ENCODE data around the gene EAF1.
A peak's percentile ranks its signal among the peaks of the same experiment; 100 is the strongest.
"Not testable (repeated sequence)": the region's sequence is repeated elsewhere in the genome, so short reads cannot be mapped to it uniquely, and the experiment has no call there.

EAF1 gene

DNA sequence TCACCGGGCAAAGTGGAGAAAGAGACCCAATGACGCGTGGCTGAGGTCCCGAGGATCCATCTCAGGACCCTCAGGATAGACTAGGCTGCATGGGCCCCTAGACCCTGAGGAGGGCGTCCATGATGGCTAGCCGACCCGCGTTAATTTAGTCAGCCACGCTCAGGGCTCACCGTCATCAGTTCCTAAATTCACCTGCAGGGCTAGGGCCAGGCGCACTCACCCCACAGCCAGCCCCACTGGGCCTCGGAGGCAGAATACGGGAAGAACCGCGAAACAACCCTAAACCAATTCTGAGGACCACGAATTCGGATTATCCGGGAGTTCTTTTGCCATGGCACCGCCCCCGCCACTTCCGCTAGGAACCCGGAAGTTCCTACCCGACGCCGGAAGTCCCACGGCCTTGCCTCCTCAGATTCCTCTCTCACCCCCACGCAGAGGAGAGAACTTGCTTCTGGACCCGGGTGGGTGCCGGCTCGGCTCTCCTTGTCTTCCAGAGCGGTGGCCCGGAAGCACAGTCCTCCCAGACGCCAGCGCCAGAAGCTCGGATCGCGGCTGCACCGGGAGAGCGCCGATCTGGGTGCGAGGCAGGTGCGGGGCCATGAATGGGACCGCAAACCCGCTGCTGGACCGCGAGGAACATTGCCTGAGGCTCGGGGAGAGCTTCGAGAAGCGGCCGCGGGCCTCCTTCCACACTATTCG lies at the start of gene EAF1, which contains the start of gene METTL6:
TSS of gene EAF1 (plus strand) at position 417 of the 699 bp plus-strand sequence. CDS start at position 599, 182 bp downstream.
TSS of gene METTL6 (minus strand) at position 363 of the 699 bp plus-strand sequence. CDS start 1,033 bp downstream, outside the sequence.
- DNase-seq, result peak; percentile 80

DNA sequence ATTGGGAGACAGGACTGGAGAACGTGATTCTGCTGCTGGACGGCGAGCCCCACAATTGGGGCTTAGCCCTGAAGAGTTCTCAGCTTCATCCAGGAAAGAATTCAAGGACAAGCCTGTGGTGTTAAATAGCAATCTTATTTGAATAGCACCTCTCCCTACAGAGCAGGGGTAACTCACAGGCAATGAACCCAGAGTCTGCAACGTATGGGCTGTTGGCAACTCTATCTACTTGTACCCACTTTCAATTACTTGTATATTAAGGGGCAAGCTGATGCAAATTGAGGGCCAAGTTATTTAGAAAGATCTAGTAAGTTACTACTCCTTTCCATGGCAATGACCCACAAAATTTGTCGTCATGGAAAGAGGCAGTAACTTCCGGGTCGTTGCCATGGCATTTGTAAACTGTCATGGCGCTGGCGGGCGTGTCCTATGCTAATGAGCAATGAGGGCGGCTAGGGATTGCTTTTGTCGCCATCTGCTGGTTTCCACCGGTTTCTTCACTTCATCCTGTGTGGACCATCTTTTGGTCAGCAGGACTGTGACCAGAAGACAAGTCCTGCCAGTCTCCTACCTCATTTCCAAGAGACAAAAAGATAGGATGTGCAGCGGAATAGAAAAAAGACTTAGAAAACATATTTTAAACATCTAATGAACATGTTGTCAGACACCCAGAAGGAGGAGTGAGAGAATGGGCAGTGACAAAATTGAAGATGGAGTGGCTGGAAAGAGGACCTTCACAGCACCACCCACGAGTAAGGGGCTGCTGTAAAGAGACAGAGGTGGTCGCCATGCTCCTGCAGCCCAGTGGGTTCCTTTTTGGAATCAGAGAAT lies 49.2 kb upstream of the EAF1 start:
- DNase-seq, result peak; percentile 87

DNA sequence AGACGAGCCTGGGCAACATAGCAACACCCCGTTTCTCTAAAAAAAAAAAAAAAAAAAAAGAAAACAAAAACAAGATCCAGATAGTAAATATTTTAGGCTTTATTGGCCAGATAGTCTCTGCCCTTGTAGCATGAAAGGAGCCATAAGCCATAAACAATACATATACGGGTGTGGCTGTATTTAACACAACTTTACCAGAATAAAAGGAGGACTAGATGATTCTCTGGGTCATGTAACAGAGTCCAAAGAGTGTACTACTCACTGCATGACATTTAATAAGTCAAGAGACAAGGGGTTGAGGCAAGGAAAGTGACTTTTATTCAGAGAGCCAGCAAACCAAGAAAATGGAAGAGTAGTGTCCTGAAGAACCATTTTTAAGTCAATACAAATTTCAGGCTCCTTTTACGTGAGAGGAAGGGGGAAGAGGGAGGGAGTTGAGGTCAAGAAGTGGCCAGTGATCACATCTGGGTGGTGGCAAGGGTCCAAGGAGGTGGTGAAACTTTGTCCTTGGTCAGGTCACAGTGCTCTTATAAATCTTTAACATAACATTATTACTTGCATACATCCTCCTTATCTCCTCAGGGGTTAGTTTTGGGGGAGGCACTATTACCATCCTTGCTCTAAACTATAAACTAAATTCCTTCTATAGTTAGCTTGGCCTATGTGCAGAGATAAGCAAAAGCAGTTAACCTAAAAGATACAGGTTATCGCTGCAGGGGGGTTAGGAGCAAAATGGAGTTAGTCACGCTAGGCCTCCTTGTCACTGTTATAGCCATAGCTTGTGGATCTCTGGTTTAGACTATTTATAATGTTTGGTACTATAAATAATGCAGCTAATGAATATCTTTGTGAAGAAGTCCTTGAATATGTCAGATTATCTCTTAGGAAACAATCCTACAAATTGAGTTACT lies 46.2 kb upstream of the EAF1 start:
- DNase-seq, result no peak

- no peak for DNase-seq
Observed at GRCh38 chr3:15382405-15382923, 44.9 kb upstream of the EAF1 start.

DNA sequence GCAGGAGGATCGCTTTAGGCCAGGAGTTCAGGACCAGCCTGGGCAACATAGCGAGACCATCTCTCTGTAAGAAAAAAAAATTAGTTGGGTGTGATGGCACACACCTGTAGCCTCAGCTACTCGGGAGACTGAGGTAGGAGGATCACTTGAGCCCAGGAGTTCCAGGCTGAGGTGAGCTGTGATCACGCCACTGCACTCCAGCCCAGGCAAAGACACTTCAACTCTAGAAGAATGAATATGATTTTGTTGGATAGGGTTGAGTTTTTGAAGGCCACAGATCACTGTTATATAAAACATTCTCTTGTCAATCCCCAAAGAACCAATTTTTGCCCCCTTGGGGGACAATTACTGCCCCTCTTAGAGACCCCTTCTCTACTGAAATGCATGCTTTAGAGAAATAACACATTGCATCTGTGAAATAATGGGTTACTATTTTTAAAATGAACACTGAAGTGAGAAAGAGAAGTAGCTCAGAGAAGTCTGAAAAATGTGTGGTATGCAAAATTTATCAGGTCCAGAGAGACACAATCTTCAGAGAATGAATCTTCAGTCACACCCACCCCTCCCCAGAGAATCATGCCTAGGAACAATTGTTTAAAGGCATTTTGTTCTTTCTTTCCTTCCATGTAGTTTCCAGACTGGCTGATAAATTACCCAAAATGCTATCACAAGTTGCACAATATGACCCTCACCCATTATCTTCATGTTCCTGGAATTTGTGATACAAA lies 42.7 kb upstream of the EAF1 start:
- no peak for DNase-seq

DNA sequence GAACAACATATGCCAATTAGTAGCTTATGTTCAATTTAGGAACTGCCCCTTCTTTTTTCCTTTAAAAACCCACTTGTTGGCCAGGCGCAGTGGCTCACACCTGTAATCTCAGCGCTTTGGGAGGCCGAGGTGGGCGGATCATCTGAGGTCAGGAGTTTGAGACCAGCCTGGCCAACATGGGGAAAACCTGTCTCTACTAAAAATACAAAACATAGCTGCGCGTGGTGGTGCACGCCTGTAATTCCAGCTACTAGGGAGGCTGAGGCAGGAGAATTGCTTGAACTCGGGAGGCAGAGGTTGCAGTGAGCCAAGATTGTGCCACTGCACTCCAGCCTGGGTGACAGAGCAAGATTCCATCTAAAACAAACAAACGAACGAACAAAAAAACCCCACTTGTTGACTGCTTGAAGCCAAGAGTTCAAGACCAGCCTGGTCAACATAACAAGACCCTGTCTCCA lies 42.1 kb upstream of the EAF1 start:
- not testable (repeated sequence) for DNase-seq

DNA sequence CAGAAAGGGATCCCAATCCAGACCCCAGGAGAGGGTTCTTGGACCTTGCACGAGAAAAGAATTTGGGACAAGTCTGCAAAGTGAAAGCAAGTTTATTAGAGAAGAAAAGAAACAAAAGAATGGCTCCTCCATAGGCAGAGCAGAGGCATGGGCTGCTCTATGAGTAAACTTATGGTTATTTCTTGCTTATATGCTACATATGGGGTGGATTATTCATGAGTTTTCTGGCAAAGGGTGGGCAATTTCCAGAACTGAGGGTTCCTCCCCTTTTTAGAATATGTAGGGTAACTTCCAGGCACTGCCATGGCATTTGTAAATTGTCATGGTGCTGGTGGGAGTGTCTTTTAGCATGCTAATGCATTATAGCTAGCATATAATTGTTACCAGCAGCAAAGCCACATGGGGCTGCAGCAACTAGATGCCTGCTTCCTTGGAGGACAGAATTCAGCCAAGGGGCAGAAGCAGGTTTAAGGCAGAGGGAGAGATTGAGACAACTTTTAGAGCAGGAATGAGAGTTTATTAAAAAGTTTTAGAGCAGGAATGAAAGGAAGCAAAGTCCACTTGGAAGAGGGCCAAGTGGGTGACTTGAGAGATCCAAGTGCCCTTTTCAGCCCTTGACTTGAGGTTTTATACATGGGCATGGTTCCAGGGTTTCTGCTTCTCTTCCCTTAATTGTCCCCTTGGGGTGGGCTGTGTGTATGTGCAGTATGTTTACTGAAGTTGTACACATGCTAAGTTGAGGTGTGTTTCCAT lies 41.3 kb upstream of the EAF1 start:
- no peak for DNase-seq

- not testable (repeated sequence) for DNase-seq
Observed at GRCh38 chr3:15386654-15386955, 40.8 kb upstream of the EAF1 start.

- no peak for DNase-seq
Observed at GRCh38 chr3:15387171-15387581, 40.2 kb upstream of the EAF1 start.

GRCh38 chr3:15387735-15388134 lies 39.7 kb upstream of the EAF1 start:
- DNase-seq, result no peak

DNA sequence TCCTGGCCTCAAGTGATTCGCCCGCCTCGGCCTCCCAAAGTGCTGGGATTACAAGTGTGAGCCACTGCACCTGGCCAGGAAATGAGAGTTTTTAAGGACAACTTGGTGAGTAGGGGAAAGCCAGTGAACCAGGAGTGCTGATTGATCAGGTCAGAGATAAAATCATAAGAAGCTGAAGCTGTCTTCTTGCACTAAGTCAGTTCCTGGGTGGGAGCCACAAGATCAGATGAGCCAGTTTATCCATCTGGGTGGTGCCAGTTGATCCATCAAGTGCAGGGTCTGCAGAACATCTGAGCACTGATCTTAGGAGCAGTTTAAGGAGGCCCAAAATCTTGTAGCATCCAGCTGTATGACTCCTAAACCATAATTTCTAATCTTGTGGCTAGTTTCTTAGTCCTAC lies 39.1 kb upstream of the EAF1 start:
- DNase-seq, result not testable (repeated sequence)

GRCh38 chr3:15390460-15390859 lies 36.9 kb upstream of the EAF1 start:
- no peak for DNase-seq

DNA sequence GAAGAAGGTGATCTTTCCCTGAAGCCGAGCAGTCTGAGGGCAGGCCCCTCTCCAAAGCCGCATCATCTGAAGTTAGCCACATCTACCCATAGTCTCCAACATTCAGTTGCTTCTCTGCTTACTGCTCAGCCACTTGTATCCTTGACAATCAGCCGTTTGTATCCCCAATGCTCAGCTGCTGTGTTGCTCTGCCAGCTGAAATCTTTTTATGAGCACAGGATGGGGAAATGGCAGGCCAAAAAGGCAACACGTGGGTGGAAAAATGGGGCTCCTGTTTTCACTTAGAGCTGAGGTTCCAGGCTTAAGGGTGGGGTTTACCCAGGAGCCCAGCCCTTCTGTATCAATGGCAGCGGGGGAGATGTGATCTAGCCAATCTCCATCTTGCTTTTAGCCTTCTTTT lies 36.4 kb upstream of the EAF1 start:
- DNase-seq, result no peak

DNA sequence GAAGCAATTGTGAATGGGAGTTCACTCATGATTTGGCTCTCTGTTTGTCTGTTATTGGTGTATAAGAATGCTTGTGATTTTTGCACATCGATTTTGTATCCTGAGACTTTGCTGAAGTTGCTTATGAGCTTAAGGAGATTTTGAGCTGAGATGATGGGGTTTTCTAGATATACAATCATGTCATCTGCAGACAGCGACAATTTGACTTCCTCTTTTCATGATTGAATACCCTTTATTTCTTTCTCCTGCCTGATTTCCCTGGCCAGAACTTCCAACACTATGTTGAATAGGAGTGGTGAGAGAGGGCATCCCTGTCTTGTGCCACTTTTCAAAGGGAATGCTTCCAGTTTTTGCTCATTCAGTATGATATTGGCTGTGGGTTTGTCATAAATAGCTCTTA lies 34.1 kb upstream of the EAF1 start:
- DNase-seq, result not testable (repeated sequence)

DNA sequence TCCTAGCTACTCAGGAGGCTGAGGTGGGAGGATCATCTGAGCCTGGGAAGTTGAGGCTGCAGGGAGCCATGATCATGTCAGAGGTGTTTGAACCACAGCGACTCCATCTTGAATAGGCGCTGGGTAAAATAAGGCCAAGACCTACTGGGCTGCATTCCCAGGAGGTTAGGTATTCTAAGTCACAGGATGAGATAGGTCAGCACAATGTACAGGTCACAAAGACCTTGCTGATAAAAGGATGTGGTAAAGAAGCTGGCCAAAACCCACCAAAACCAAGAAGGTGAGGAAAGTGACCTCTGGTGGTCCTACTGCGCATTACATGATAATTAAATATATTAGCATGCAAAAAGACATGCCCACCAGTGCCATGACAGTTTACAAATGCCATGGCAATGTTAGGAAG lies 28.7 kb upstream of the EAF1 start:
- DNase-seq, result not testable (repeated sequence)

GRCh38 chr3:15399970-15400369 lies 27.4 kb upstream of the EAF1 start:
- DNase-seq, result no peak

- DNase-seq, result no peak
Observed at GRCh38 chr3:15401936-15402335, 25.5 kb upstream of the EAF1 start.

DNA sequence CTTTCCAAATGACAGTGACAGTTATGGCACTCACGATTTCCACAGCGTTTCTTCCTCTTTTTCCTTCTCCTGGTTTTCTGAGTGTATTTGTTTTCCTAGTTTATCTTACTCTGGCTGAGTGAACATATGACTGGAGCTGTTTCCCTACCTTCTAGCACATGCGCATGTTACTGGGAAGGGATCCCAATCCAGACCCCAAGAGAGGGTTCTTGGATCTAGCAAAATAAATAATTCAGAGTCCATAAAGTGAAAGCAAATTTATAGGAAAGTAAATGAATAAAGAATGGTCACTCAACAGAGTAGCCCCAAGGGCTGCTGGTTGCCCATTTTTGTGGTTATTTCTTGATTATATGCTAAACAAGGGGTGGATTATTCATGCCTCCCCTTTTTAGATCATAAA lies 23.9 kb upstream of the EAF1 start:
- no peak for DNase-seq

DNA sequence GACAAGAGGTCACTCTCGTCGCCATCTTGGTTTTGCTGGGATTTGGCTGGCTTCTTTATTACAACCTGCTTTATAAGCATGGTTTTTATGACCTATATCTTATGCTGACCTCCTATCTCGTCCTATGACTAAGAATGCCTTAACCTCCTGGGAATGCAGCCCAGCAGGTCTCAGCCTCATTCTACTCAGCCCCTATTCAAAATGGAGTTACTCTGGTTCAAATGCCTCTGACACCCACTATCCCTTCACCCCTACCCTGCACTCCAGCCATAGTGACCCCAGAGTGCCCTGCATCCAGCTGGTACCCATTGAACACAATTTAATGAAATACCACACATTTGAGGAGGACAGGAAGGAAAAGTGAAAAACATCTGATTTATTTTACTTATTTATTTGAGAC lies 23.4 kb upstream of the EAF1 start:
- no peak for DNase-seq

DNA sequence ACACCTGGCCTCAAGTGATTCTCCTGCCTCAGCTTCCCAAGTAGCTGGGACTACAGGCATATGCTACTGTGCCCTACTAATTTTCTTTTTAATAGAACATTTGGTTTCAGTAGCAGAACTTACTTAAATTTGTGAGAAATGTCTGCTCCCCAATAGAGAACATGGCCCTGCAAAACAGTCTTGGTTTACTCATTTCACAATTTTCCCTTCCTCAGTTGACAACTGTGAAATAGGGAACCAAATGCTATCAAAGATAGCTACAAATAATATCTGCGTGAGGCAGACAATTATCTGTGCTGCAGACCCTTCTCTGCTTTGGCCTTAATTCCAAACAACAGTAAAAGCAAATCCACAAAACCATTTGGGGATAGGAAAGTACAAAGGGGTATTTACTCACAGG lies 22.6 kb upstream of the EAF1 start:
- DNase-seq, result no peak

DNA sequence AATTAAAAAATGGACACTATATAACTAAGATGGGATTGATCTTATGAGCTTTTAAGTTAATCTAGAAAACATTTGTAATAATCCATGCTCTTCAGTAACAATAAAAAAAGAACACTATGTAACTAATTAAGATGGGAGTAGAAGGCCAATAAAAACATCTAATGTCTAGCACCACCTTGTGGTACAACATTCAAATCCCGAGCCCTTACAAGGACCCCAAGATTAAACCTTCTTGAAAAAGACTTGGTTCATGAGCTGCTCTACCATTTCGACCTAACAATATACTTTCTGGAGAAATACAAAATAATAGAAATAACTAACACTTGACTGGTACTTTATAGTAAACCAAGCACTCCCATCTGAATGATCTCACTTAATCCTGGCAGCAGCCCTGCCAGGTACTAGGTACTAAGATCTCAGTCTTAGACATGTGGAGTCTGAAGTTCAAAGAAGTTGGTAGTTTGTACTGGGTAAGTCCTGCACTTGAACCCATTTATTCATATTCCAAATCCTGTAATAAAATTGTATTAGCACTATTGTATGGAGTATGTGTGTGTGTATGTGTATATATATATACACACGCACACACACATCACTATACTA lies 21.8 kb upstream of the EAF1 start:
- DNase-seq, result no peak

Measured in activated CD4-positive, CD25-positive, alpha-beta regulatory T cell treated with anti-CD3 and anti-CD28 coated beads, Interleukin-2, amount 50 U/mL, for 72 hours (primary cell).